HL-60 (cell line): ENCODE data around the gene PITPNM3.

Experiments used
- CTCF ChIP-seq: IDR thresholded peaks from one replicate; pipeline ENCODE4 v1.5.1; 2011; ENCODE audit warnings: low read length, control low read depth, inconsistent platforms; ENCODE audit not compliant: insufficient read depth
- POLR2AphosphoS5 ChIP-seq: IDR thresholded peaks from 2 replicates; pipeline ENCODE4 v1.6.1; 2012; ENCODE audit warnings: low read depth

DNA sequence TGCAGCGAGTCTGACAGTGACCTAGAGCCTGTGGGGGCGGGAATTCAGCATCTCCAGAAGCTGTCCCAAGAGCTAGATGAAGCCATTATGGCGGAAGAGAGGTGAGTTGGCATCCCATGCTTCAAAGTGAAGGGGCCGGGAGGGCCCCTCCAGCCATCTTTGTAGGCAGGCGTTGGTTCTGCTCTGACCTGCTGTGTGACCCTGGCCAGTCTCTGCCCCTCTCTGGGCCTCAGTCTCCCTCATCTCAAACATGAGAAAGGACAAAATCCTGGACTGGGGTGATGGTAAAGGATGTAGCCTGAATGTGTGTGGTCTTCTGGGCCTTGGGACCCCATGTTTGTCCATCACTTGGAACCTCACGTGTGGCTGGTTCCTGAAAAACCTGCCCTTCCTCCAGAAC, 107.0 kb downstream of the PITPNM3 start:
- TF ChIP-seq CTCF (no peak), POLR2AphosphoS5 (no peak)
